Skeletal muscle cell (primary cell): ENCODE measurements around the gene GASK1A.

ENCODE experiments used
- DNase-seq: peaks from one replicate; pipeline ENCODE4 v3.0.0-alpha.2; 2010; ENCODE audit warnings: low read depth
- H3K4me3 ChIP-seq: 2 replicates; pipeline ENCODE4 v1.5.1; 2011; ENCODE audit warnings: low read depth, mild to moderate bottlenecking, control low read depth, low read length, moderate library complexity

The GASK1A gene

GRCh38 chr3:43098761-43099160 lies 119.7 kb downstream of the GASK1A start:
- DNase-seq: no peak
- H3K4me3 ChIP-seq: no peak overlapping the region

GRCh38 chr3:43102773-43103480 lies 123.8 kb downstream of the GASK1A start:
- H3K4me3 ChIP-seq: no peak overlapping the region
- DNase-seq: no peak

- no peak overlapping the region for H3K4me3 ChIP-seq
- no peak for DNase-seq
These were observed 124.9 kb downstream of the GASK1A start for GRCh38 chr3:43104039-43104438.

- peak overlapping the region; percentile 78 for H3K4me3 ChIP-seq
- DNase-seq: no peak
These were observed 125.8 kb downstream of the GASK1A start for GRCh38 chr3:43104660-43105595.

GRCh38 chr3:43105596-43106292 lies 126.6 kb downstream of the GASK1A start, which contains the start of gene POMGNT2:
TSS of gene POMGNT2 (minus strand) at chr3:43106079. CDS start at chr3:43081431, 24,648 bp downstream.
- DNase-seq: peak; percentile 25
- H3K4me3 ChIP-seq: peak within 1 kb of the TSS; percentile 78

GRCh38 chr3:43106293-43106628 lies 127.2 kb downstream of the GASK1A start:
- DNase-seq: no peak
- peak overlapping the region; percentile 78 for H3K4me3 ChIP-seq
